IMR-90 (cell line): Measurements from ENCODE around the gene MICAL3. TPM values are rescaled to one million over a fixed set of nuclear protein-coding genes. Genes with fewer than 3 reads are reported as not detected.
A peak's percentile ranks its signal among the peaks of the same experiment; 100 is the strongest.

ENCODE experiments used
- ATAC-seq: fragments of 200-7000 bp; cut with Tn5 transposase; 2 replicates; pipeline ENCODE4 v1.9.1; 2020; ENCODE audit warnings: low read depth, mild to moderate bottlenecking, moderate library complexity
- BruUV-seq: library from RNA; stranded (reverse); fragments of 400-500 nt; replicated peaks from 2 replicates; lab custom pipeline; 2021; lab: Mats Ljungman, UMichigan
- CTCF ChIA-PET: fragments of 300-600 bp; formaldehyde crosslinking; extraction: SDS; loops from one replicate; lab custom pipeline; 2021; ENCODE audit warnings: antibody characterized with exemption; lab: Yijun Ruan, JAX
- POLR2A ChIA-PET: fragments of 300-600 bp; sonication (Branson Sonifier 250); formaldehyde crosslinking; loops from one replicate; lab custom pipeline; 2022; ENCODE audit warnings: antibody characterized with exemption; ENCODE audit not compliant: unreplicated experiment; lab: Charles Lee
- DNase-seq: peaks from one replicate; pipeline ENCODE4 v3.0.0; 2013
- H2AFZ ChIP-seq: replicated peaks from 2 replicates; pipeline ENCODE3; 2013; ENCODE audit warnings: low read length, mild to moderate bottlenecking; ENCODE audit not compliant: poor library complexity
- H2AK5ac ChIP-seq: 2 replicates; pipeline ENCODE4 v1.6.1; 2013; ENCODE audit warnings: low read depth, low read length, inconsistent platforms
- H2AK9ac ChIP-seq: replicated peaks from 2 replicates; pipeline ENCODE3; 2013; ENCODE audit warnings: mild to moderate bottlenecking, low read depth, low read length, moderate library complexity; ENCODE audit not compliant: poor library complexity
- H2BK120ac ChIP-seq: 2 replicates; pipeline ENCODE4 v1.6.1; 2013; ENCODE audit warnings: low read depth, low read length, inconsistent platforms
- H2BK15ac ChIP-seq: 3 replicates; pipeline ENCODE4 v1.6.1; 2013; ENCODE audit warnings: low read depth, low read length, inconsistent platforms
- H2BK20ac ChIP-seq: 2 replicates; pipeline ENCODE4 v1.6.1; 2013; ENCODE audit warnings: low read depth, mild to moderate bottlenecking, inconsistent platforms, low read length, moderate library complexity
- H2BK5ac ChIP-seq: 2 replicates; pipeline ENCODE4 v1.6.1; 2013; ENCODE audit warnings: mild to moderate bottlenecking, low read depth, low read length, inconsistent platforms; ENCODE audit not compliant: poor library complexity, severe bottlenecking
- H3K14ac ChIP-seq: replicated peaks from 2 replicates; pipeline ENCODE4 v1.6.1; 2013; ENCODE audit warnings: low read depth, low read length, inconsistent platforms
- H3K18ac ChIP-seq: 2 replicates; pipeline ENCODE4 v1.6.1; 2013; ENCODE audit warnings: low read depth, low read length, control low read depth
- H3K23ac ChIP-seq: 2 replicates; pipeline ENCODE4 v1.6.1; 2013; ENCODE audit warnings: low read depth, low read length, inconsistent platforms
- H3K27ac ChIP-seq: 2 replicates; pipeline ENCODE4 v1.5.1; 2013; ENCODE audit warnings: mild to moderate bottlenecking, control low read depth, low read length; ENCODE audit not compliant: insufficient read depth
- H3K27me3 ChIP-seq: 2 replicates; pipeline ENCODE4 v1.6.1; 2013; ENCODE audit warnings: low read length; ENCODE audit not compliant: control insufficient read depth, insufficient read depth
- H3K36me3 ChIP-seq: 2 replicates; pipeline ENCODE4 v1.6.1; 2013; ENCODE audit warnings: low read length, mixed read lengths; ENCODE audit not compliant: control insufficient read depth, insufficient read depth
- H3K4ac ChIP-seq: 2 replicates; pipeline ENCODE4 v1.6.1; 2013; ENCODE audit warnings: low read depth, low read length, inconsistent platforms
- H3K4me1 ChIP-seq: 2 replicates; pipeline ENCODE4 v1.6.1; 2013; ENCODE audit warnings: low read length, mixed read lengths; ENCODE audit not compliant: control insufficient read depth, insufficient read depth
- H3K4me2 ChIP-seq: 2 replicates; pipeline ENCODE4 v1.6.1; 2013; ENCODE audit warnings: low read depth, mild to moderate bottlenecking, control low read depth, low read length, moderate library complexity
- H3K4me3 ChIP-seq: 2 replicates; pipeline ENCODE4 v1.5.1; 2013; ENCODE audit warnings: low read depth, mild to moderate bottlenecking, control low read depth, low read length, moderate library complexity; ENCODE audit not compliant: insufficient read depth
- H3K56ac ChIP-seq: 2 replicates; pipeline ENCODE4 v1.6.1; 2013; ENCODE audit warnings: low read length, inconsistent platforms; ENCODE audit not compliant: insufficient read depth; ENCODE audit errors: extremely low read depth
- H3K79me1 ChIP-seq, 2 experiments: 2 replicates each; pipeline ENCODE4 v1.6.1; 2013; ENCODE audit warnings: low read length in 2 of 2, inconsistent platforms in 1 of 2, low read depth in 1 of 2
- H3K9ac ChIP-seq: 2 replicates; pipeline ENCODE4 v1.6.1; 2013; ENCODE audit warnings: low read depth, low read length, control low read depth
- H3K9me1 ChIP-seq: 2 replicates; pipeline ENCODE4 v1.6.1; 2013; ENCODE audit warnings: low read length, inconsistent platforms; ENCODE audit not compliant: insufficient read depth
- H3K9me3 ChIP-seq: 2 replicates; pipeline ENCODE4 v1.6.1; 2013; ENCODE audit warnings: low read length; ENCODE audit not compliant: control insufficient read depth, insufficient read depth
- H4K20me1 ChIP-seq: 2 replicates; pipeline ENCODE4 v1.6.1; 2013; ENCODE audit warnings: low read length, inconsistent platforms; ENCODE audit not compliant: insufficient read depth
- H4K5ac ChIP-seq: 2 replicates; pipeline ENCODE4 v1.6.1; 2013; ENCODE audit warnings: mild to moderate bottlenecking, low read depth, low read length, control low read depth
- H4K8ac ChIP-seq, 2 experiments: 2 replicates each; pipeline ENCODE4 v1.6.1; 2013; ENCODE audit warnings: low read depth in 2 of 2, low read length in 2 of 2, control low read depth in 1 of 2, inconsistent platforms in 1 of 2
- H4K91ac ChIP-seq: 2 replicates; pipeline ENCODE4 v1.6.1; 2013; ENCODE audit warnings: low read depth, low read length, inconsistent platforms; ENCODE audit not compliant: insufficient read depth
- BHLHE40 ChIP-seq: fragments of 150-350 bp; IDR thresholded peaks from 2 replicates; pipeline ENCODE4 v1.6.1; 2016; ENCODE audit warnings: mild to moderate bottlenecking, low read depth, low read length
- CEBPB ChIP-seq: IDR thresholded peaks from 2 replicates; pipeline ENCODE4 v1.6.1; 2012; ENCODE audit warnings: low read depth, low read length, improper control_type of control experiment
- CHD1 ChIP-seq: IDR thresholded peaks from 2 replicates; pipeline ENCODE4 v1.6.1; 2012; ENCODE audit warnings: low read depth, low read length, improper control_type of control experiment
- ELK1 ChIP-seq: fragments of 150-350 bp; IDR thresholded peaks from 2 replicates; pipeline ENCODE4 v1.6.1; 2016; ENCODE audit warnings: low read depth, mild to moderate bottlenecking, low read length, moderate library complexity, borderline replicate concordance
- FOS ChIP-seq: fragments of 150-350 bp; IDR thresholded peaks from 2 replicates; pipeline ENCODE4 v1.6.1; 2016; ENCODE audit warnings: low read depth, low read length
- MAFK ChIP-seq: IDR thresholded peaks from 2 replicates; pipeline ENCODE4 v1.6.1; 2012; ENCODE audit warnings: low read depth, low read length, improper control_type of control experiment
- MXI1 ChIP-seq: IDR thresholded peaks from 2 replicates; pipeline ENCODE4 v1.6.1; 2012; ENCODE audit warnings: low read depth, mild to moderate bottlenecking, low read length, moderate library complexity, borderline replicate concordance
- NFE2L2 ChIP-seq: fragments of 150-350 bp; IDR thresholded peaks from 2 replicates; pipeline ENCODE4 v1.6.1; 2016; ENCODE audit warnings: low read depth, mild to moderate bottlenecking, low read length
- POLR2A ChIP-seq: IDR thresholded peaks from 2 replicates; pipeline ENCODE4 v1.6.1; 2012; ENCODE audit warnings: mild to moderate bottlenecking, low read depth, low read length
- RAD21 ChIP-seq: IDR thresholded peaks from 2 replicates; pipeline ENCODE4 v1.6.1; 2012; ENCODE audit warnings: low read length, improper control_type of control experiment
- RCOR1 ChIP-seq: IDR thresholded peaks from 2 replicates; pipeline ENCODE4 v1.6.1; 2012; ENCODE audit warnings: mild to moderate bottlenecking, low read length, improper control_type of control experiment; ENCODE audit not compliant: insufficient replicate concordance
- RFX5 ChIP-seq: IDR thresholded peaks from 2 replicates; pipeline ENCODE4 v1.8.0; 2012; ENCODE audit warnings: low read depth, mild to moderate bottlenecking, low read length, moderate library complexity
- SMC3 ChIP-seq: fragments of 150-350 bp; IDR thresholded peaks from 2 replicates; pipeline ENCODE4 v1.6.1; 2016; ENCODE audit warnings: low read depth, mild to moderate bottlenecking, antibody characterized with exemption, low read length, moderate library complexity
- WGBS, 2 experiments: methylation state at CpG; one replicate each; pipeline versions ENCODE4 v1.1.5 to v1.1.7; 2013; ENCODE audit warnings: missing lambda C conversion rate in 2 of 2; ENCODE audit not compliant: insufficient read length in 1 of 2; ENCODE audit errors: extremely low coverage in 2 of 2; 5-methylcytosine and 5-hydroxymethylcytosine counted together
- dilution Hi-C: fragments of 300-500 bp; cut with HindIII; formaldehyde crosslinking; loops from one replicate; pipeline ENCODE4 v1.14.3; 2018; ENCODE audit warnings: low sequenced_read_pairs; ENCODE audit not compliant: unreplicated experiment
- in situ Hi-C: fragments of 300-500 bp; cut with MboI; formaldehyde crosslinking; loops from 3 replicates; pipeline ENCODE4 v1.14.3; 2019; ENCODE audit warnings: low sequenced_read_pairs, inconsistent platforms, mixed read lengths
- intact Hi-C: fragments of 100-400 bp; cut with micrococcal nuclease; formaldehyde crosslinking; loops from 2 replicates; pipeline ENCODE4 v1.10.0; 2022
- polyA plus RNA-seq, 3 experiments: library from polyadenylated mRNA; depleted of rRNA; stranded (reverse); fragments of >200 nt; gene quantifications; 2 replicates each; pipeline ENCODE4 v1.2.3, GENCODE V29; 2012; ENCODE audit warnings: low replicate concordance in 1 of 3
- total RNA-seq: library from RNA; depleted of rRNA; stranded (reverse); fragments of >200 nt; gene quantifications from 2 replicates; pipeline ENCODE4 v1.2.3, GENCODE V29; 2012
- TF ChIP-seq, protein P1 (sequence below): conservative IDR thresholded peaks from 2 replicates; pipeline ENCODE4 v1.5.1; 2012; ENCODE audit warnings: mild to moderate bottlenecking, low read depth, low read length, improper control_type of control experiment
- TF ChIP-seq, protein P2 (sequence below): fragments of 150-350 bp; IDR thresholded peaks from 2 replicates; pipeline ENCODE4 v1.6.1; 2017; ENCODE audit warnings: mild to moderate bottlenecking, antibody characterized with exemption, low read length, low read depth

MICAL3 gene
- total and polyA plus RNA-seq, 2 of the 4 experiments (the other 2 are of a cell fraction): 17.6 to 26.8 TPM

- DNase-seq (no peak), ATAC-seq (no peak)
- CTCF ChIA-PET: no interaction called here
- no peaks in the 10 kb centered on the region; the same call in 1 of the 2 replicates for H3K9me1 ChIP-seq
- H3K9me3 ChIP-seq: no peaks in the 10 kb centered on the region
- H4K91ac ChIP-seq: no peak overlapping the region
- no peak overlapping the region for H3K27ac ChIP-seq
- no peak overlapping the region for H3K56ac ChIP-seq
- dilution Hi-C loops: no loop called here
- in situ Hi-C loops: no loop called here
- no peak overlapping the region for H2AK5ac ChIP-seq
- H3K4ac ChIP-seq: no peak overlapping the region
- peaks cover 5% of the 10 kb centered on the region for H4K20me1 ChIP-seq
- 89% methylated on average over 20 of the region's 35 CpGs; no CpG with 5 or more reads in 1 of the 2 experiments for WGBS, 2 experiments
- peak overlapping the region; percentile 39 for H2AK9ac ChIP-seq
- no peak overlapping the region for H4K5ac ChIP-seq
- H4K8ac ChIP-seq: no peak overlapping the region
- H2AFZ ChIP-seq: no peak overlapping the region
- H2BK20ac ChIP-seq: no peak overlapping the region
- no peak overlapping the region for H2BK120ac ChIP-seq
- POLR2A ChIA-PET: no interaction called here
- H2BK15ac ChIP-seq: no peak overlapping the region
- no peaks in the 10 kb centered on the region for H3K36me3 ChIP-seq
- H3K4me1 ChIP-seq: no peaks in the 10 kb centered on the region
- H3K27me3 ChIP-seq: no peaks in the 10 kb centered on the region
- H3K18ac ChIP-seq: no peak overlapping the region
- intact Hi-C loops: no loop called here
- peaks cover 16 to 23% of the 10 kb centered on the region in 2 experiments; a peak in 3 of 4 replicates for H3K79me1 ChIP-seq
- no peak overlapping the region for H2BK5ac ChIP-seq
- no peak overlapping the region for H3K9ac ChIP-seq
- no peak overlapping the region for H3K4me2 ChIP-seq
- BruUV-seq: no TSS peak
- H3K23ac ChIP-seq: no peak overlapping the region
- no peak overlapping the region for H3K4me3 ChIP-seq
- no peak overlapping the region for H3K14ac ChIP-seq
- TF ChIP-seq MAFK (no peak), POLR2A (no peak), RCOR1 (no peak), RAD21 (no peak), ELK1 (no peak), CEBPB (no peak), BHLHE40 (no peak), CHD1 (no peak), RFX5 (no peak), MXI1 (no peak), NFE2L2 (no peak), FOS (no peak), SMC3 (no peak)
- TF ChIP-seq, protein P1, sequence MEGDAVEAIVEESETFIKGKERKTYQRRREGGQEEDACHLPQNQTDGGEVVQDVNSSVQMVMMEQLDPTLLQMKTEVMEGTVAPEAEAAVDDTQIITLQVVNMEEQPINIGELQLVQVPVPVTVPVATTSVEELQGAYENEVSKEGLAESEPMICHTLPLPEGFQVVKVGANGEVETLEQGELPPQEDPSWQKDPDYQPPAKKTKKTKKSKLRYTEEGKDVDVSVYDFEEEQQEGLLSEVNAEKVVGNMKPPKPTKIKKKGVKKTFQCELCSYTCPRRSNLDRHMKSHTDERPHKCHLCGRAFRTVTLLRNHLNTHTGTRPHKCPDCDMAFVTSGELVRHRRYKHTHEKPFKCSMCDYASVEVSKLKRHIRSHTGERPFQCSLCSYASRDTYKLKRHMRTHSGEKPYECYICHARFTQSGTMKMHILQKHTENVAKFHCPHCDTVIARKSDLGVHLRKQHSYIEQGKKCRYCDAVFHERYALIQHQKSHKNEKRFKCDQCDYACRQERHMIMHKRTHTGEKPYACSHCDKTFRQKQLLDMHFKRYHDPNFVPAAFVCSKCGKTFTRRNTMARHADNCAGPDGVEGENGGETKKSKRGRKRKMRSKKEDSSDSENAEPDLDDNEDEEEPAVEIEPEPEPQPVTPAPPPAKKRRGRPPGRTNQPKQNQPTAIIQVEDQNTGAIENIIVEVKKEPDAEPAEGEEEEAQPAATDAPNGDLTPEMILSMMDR: no peak
- TF ChIP-seq, protein P2, sequence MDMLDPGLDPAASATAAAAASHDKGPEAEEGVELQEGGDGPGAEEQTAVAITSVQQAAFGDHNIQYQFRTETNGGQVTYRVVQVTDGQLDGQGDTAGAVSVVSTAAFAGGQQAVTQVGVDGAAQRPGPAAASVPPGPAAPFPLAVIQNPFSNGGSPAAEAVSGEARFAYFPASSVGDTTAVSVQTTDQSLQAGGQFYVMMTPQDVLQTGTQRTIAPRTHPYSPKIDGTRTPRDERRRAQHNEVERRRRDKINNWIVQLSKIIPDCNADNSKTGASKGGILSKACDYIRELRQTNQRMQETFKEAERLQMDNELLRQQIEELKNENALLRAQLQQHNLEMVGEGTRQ: no peak
Measured at GRCh38 chr22:17749605-17750395, 274.6 kb downstream of the MICAL3 start.
